ENCODE measurements around the gene ZMPSTE24. TPM values are rescaled to one million over a fixed set of nuclear protein-coding genes. Genes with fewer than 3 reads are reported as not detected.

The ZMPSTE24 gene
- polyA plus RNA-seq, 1 donor from 2014 or later, result 32.9 TPM

DNA sequence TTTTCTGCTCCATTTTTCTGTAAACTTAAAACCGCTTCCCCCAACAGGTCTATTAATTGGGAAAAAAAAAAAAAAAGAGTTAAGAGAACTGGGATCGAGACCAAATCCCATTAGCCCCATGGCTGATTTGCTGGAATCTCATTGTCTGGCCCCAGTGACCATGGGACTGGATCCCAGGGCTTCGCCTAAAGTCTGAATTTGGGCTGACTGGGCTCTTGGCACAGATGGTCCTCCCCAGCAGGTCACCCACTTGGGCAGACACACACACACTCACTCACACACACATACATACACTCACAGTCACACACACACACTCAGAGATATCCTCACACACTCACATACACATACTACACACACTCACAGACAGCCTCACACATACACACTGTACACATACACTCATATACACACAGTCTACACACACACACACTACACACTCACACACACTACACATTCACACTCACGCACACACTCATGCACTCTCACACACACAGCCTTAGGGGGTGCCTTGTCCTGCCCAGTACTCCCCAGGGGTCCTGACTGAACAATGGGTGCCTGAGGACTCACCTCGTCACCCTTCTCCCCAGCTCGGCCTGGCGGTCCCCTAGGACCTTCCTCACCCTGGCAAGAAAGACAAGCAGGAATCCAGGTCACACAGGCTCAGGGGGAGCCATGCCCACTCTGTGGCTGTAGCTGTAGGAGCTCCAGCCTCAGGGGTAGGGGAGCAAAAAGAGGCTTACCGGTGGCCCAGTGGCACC, 51.5 kb downstream of the ZMPSTE24 start:
- no peak for TF ChIP-seq MXI1 (conservative IDR thresholded peaks at IDR 0.05; ENCODE audit: poor library complexity, severe bottlenecking)
- TF ChIP-seq, protein P1, sequence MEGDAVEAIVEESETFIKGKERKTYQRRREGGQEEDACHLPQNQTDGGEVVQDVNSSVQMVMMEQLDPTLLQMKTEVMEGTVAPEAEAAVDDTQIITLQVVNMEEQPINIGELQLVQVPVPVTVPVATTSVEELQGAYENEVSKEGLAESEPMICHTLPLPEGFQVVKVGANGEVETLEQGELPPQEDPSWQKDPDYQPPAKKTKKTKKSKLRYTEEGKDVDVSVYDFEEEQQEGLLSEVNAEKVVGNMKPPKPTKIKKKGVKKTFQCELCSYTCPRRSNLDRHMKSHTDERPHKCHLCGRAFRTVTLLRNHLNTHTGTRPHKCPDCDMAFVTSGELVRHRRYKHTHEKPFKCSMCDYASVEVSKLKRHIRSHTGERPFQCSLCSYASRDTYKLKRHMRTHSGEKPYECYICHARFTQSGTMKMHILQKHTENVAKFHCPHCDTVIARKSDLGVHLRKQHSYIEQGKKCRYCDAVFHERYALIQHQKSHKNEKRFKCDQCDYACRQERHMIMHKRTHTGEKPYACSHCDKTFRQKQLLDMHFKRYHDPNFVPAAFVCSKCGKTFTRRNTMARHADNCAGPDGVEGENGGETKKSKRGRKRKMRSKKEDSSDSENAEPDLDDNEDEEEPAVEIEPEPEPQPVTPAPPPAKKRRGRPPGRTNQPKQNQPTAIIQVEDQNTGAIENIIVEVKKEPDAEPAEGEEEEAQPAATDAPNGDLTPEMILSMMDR (IDR thresholded peaks at IDR 0.05; ENCODE audit: poor library complexity, severe bottlenecking), result no peak
- no peak for TF ChIP-seq SMC3 (conservative IDR thresholded peaks at IDR 0.05; ENCODE audit: poor library complexity)
- no peak for TF ChIP-seq EZH2 (IDR thresholded peaks at IDR 0.05; ENCODE audit: borderline replicate concordance, insufficient read depth, low read length, poor library complexity, severe bottlenecking)
- TF ChIP-seq EP300 (conservative IDR thresholded peaks at IDR 0.05; ENCODE audit: poor library complexity, severe bottlenecking), result no peak
- no peak for TF ChIP-seq TAF1 (IDR thresholded peaks at IDR 0.05; ENCODE audit: low read depth)
- TF ChIP-seq, protein P2, sequence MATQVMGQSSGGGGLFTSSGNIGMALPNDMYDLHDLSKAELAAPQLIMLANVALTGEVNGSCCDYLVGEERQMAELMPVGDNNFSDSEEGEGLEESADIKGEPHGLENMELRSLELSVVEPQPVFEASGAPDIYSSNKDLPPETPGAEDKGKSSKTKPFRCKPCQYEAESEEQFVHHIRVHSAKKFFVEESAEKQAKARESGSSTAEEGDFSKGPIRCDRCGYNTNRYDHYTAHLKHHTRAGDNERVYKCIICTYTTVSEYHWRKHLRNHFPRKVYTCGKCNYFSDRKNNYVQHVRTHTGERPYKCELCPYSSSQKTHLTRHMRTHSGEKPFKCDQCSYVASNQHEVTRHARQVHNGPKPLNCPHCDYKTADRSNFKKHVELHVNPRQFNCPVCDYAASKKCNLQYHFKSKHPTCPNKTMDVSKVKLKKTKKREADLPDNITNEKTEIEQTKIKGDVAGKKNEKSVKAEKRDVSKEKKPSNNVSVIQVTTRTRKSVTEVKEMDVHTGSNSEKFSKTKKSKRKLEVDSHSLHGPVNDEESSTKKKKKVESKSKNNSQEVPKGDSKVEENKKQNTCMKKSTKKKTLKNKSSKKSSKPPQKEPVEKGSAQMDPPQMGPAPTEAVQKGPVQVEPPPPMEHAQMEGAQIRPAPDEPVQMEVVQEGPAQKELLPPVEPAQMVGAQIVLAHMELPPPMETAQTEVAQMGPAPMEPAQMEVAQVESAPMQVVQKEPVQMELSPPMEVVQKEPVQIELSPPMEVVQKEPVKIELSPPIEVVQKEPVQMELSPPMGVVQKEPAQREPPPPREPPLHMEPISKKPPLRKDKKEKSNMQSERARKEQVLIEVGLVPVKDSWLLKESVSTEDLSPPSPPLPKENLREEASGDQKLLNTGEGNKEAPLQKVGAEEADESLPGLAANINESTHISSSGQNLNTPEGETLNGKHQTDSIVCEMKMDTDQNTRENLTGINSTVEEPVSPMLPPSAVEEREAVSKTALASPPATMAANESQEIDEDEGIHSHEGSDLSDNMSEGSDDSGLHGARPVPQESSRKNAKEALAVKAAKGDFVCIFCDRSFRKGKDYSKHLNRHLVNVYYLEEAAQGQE (IDR thresholded peaks at IDR 0.05; ENCODE audit: borderline replicate concordance), result no peak
- TF ChIP-seq POLR2AphosphoS5 (IDR thresholded peaks at IDR 0.05), result no peak
- no peak for TF ChIP-seq RAD21 (conservative IDR thresholded peaks at IDR 0.05)
- Histone ChIP-seq H3K4me3 (ENCODE audit: low read length) (no peak overlapping the region), H3K27me3 (ENCODE audit: insufficient read depth, low read depth, low read length) (peaks cover 1% of the 10 kb centered on the region), H3K9me2 (ENCODE audit: insufficient read depth, low read length) (no peaks in the 10 kb centered on the region), H3K27ac (ENCODE audit: low read length) (no peak overlapping the region), H3K9ac (ENCODE audit: low read length) (no peak overlapping the region), H3K9me3 (ENCODE audit: low read length) (no peaks in the 10 kb centered on the region), H3K4me2 (ENCODE audit: low read length) (no peak overlapping the region), H3K79me2 (replicated peaks; ENCODE audit: insufficient read depth, low read length) (no peaks in the 10 kb centered on the region), H4K20me1 (ENCODE audit: insufficient read depth) (no peaks in the 10 kb centered on the region), H2AFZ (ENCODE audit: low read depth, low read length) (no peak overlapping the region), H3K36me3 (ENCODE audit: insufficient read depth, low read length) (no peaks in the 10 kb centered on the region), H3F3A (ENCODE audit: insufficient read depth, low read length, poor library complexity, severe bottlenecking) (no peaks in the 10 kb centered on the region)

DNA sequence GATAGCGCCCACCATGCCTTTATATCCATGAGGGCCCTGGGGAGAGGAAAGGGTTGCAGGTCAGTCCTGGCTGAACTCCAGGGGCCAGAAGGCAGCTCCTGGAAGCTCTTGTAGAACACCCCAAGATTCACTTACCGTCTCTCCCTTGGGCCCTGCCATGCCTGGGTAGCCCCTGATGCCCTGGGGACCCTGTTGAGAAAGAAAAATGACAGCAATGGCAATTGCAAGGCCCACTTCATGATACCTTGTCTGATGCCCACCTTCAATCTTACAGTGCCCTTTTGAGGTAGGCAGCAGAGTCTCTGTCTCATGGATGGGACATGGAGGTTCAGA, 52.1 kb downstream of the ZMPSTE24 start:
- Histone ChIP-seq H4K20me1 (ENCODE audit: insufficient read depth) (no peaks in the 10 kb centered on the region), H3K36me3 (ENCODE audit: insufficient read depth, low read length) (no peaks in the 10 kb centered on the region), H3K4me2 (ENCODE audit: low read length) (no peak overlapping the region), H3K27me3 (ENCODE audit: insufficient read depth, low read depth, low read length) (peaks cover 7% of the 10 kb centered on the region), H3K9me3 (ENCODE audit: low read length) (no peaks in the 10 kb centered on the region), H3K4me3 (ENCODE audit: low read length) (no peak overlapping the region), H3F3A (ENCODE audit: insufficient read depth, low read length, poor library complexity, severe bottlenecking) (no peaks in the 10 kb centered on the region), H2AFZ (ENCODE audit: low read depth, low read length) (no peak overlapping the region), H3K79me2 (replicated peaks; ENCODE audit: insufficient read depth, low read length) (no peaks in the 10 kb centered on the region), H3K9me2 (ENCODE audit: insufficient read depth, low read length) (no peaks in the 10 kb centered on the region), H3K27ac (ENCODE audit: low read length) (no peak overlapping the region), H3K9ac (ENCODE audit: low read length) (no peak overlapping the region)
- TF ChIP-seq, protein P1 (IDR thresholded peaks at IDR 0.05; ENCODE audit: poor library complexity, severe bottlenecking), result no peak
- TF ChIP-seq TAF1 (IDR thresholded peaks at IDR 0.05; ENCODE audit: low read depth) (no peak), RAD21 (conservative IDR thresholded peaks at IDR 0.05) (no peak), MXI1 (conservative IDR thresholded peaks at IDR 0.05; ENCODE audit: poor library complexity, severe bottlenecking) (no peak), EZH2 (IDR thresholded peaks at IDR 0.05; ENCODE audit: borderline replicate concordance, insufficient read depth, low read length, poor library complexity, severe bottlenecking) (no peak), EP300 (conservative IDR thresholded peaks at IDR 0.05; ENCODE audit: poor library complexity, severe bottlenecking) (no peak), POLR2AphosphoS5 (IDR thresholded peaks at IDR 0.05) (no peak), SMC3 (conservative IDR thresholded peaks at IDR 0.05; ENCODE audit: poor library complexity) (no peak)
- TF ChIP-seq, protein P2 (IDR thresholded peaks at IDR 0.05; ENCODE audit: borderline replicate concordance), result no peak

All from neural cell (in vitro differentiated cells).